GM23338 (cell line): ENCODE data around the gene PGRMC2. TPM values are rescaled to one million over a fixed set of nuclear protein-coding genes. Genes with fewer than 3 reads are reported as not detected.

Source experiments
- ATAC-seq: fragments of 200-7000 bp; cut with Tn5 transposase; 3 replicates; pipeline ENCODE4 v1.9.1; 2020
- DNase-seq: peaks from one replicate; pipeline ENCODE4 v3.0.0-alpha.2; 2015; ENCODE audit warnings: low spot score
- H2AFZ ChIP-seq: fragments of 200-600 bp; sonication (generic); 2 replicates; pipeline ENCODE4 v1.8.0; 2016; ENCODE audit warnings: antibody characterized with exemption, mild to moderate bottlenecking, moderate library complexity
- H3F3A ChIP-seq: fragments of 200-600 bp; sonication (generic); replicated peaks from 2 replicates; pipeline ENCODE4 v1.8.0; 2017; ENCODE audit warnings: antibody characterized with exemption, mixed run types, low read depth
- H3K27ac ChIP-seq: fragments of 200-600 bp; sonication (generic); 2 replicates; pipeline ENCODE4 v1.6.1; 2016; ENCODE audit warnings: low read depth
- H3K27me3 ChIP-seq: fragments of 200-600 bp; sonication (generic); 2 replicates; pipeline ENCODE4 v1.8.0; 2016; ENCODE audit warnings: mild to moderate bottlenecking, mixed run types, moderate library complexity; ENCODE audit not compliant: insufficient read depth
- H3K36me3 ChIP-seq: fragments of 200-600 bp; sonication (generic); 2 replicates; pipeline ENCODE4 v1.8.0; 2016; ENCODE audit warnings: mild to moderate bottlenecking; ENCODE audit not compliant: insufficient read depth
- H3K4me1 ChIP-seq: fragments of 200-600 bp; sonication (generic); 2 replicates; pipeline ENCODE4 v1.8.0; 2016; ENCODE audit warnings: mild to moderate bottlenecking, moderate library complexity; ENCODE audit not compliant: insufficient read depth
- H3K4me2 ChIP-seq: fragments of 200-600 bp; sonication (generic); 2 replicates; pipeline ENCODE4 v1.7.1; 2017; ENCODE audit warnings: mixed run types
- H3K4me3 ChIP-seq: fragments of 200-600 bp; sonication (generic); 2 replicates; pipeline ENCODE4 v1.6.1; 2016; ENCODE audit warnings: mixed run types
- H3K79me2 ChIP-seq: fragments of 200-600 bp; sonication (generic); replicated peaks from 2 replicates; pipeline ENCODE4 v1.8.0; 2017; ENCODE audit warnings: mild to moderate bottlenecking; ENCODE audit not compliant: insufficient read depth
- H3K9me2 ChIP-seq: fragments of 200-600 bp; sonication (generic); 2 replicates; pipeline ENCODE4 v1.8.0; 2017; ENCODE audit not compliant: insufficient read depth
- H4K20me1 ChIP-seq: fragments of 200-600 bp; sonication (generic); replicated peaks from 2 replicates; pipeline ENCODE4 v1.8.0; 2017; ENCODE audit warnings: mild to moderate bottlenecking; ENCODE audit not compliant: insufficient read depth
- H3K27ac Mint-ChIP-seq: 2 replicates; pipeline ENCODE4 v1.8.0; 2020; ENCODE audit warnings: inconsistent platforms, mild to moderate bottlenecking, moderate library complexity, mixed read lengths
- H3K27me3 Mint-ChIP-seq: 3 replicates; pipeline ENCODE4 v1.8.0; 2022; ENCODE audit warnings: low read depth, mild to moderate bottlenecking, moderate library complexity, mixed read lengths, inconsistent platforms; ENCODE audit not compliant: insufficient read depth, poor library complexity
- H3K36me3 Mint-ChIP-seq: 3 replicates; pipeline ENCODE4 v1.8.0; 2021; ENCODE audit warnings: low read depth, mild to moderate bottlenecking, inconsistent platforms, moderate library complexity, mixed read lengths
- H3K4me1 Mint-ChIP-seq: 3 replicates; pipeline ENCODE4 v1.8.0; 2020; ENCODE audit warnings: mild to moderate bottlenecking, inconsistent platforms, mixed read lengths
- H3K4me3 Mint-ChIP-seq: 3 replicates; pipeline ENCODE4 v1.8.0; 2021; ENCODE audit warnings: moderate library complexity, mild to moderate bottlenecking, inconsistent platforms, mixed read lengths
- H3K9me3 Mint-ChIP-seq: 3 replicates; pipeline ENCODE4 v1.8.0; 2020; ENCODE audit warnings: moderate library complexity, mild to moderate bottlenecking, inconsistent platforms, mixed read lengths
- CREB1 ChIP-seq: fragments of 250-450 bp; sonication (Bioruptor Pico); IDR thresholded peaks from 2 replicates; pipeline ENCODE4 v1.5.0; 2020; ENCODE audit warnings: low read depth, mild to moderate bottlenecking, moderate library complexity
- CTCF ChIP-seq, 2 experiments: fragments of 200-600 bp in 1 of 2; sonication (generic) in 1 of 2; conservative IDR thresholded peaks; 2 replicates each; pipeline versions ENCODE4 v1.5.1 to v1.6.1; 2016 to 2017; ENCODE audit warnings: antibody characterized with exemption in 2 of 2, low read depth in 2 of 2, mild to moderate bottlenecking in 2 of 2, moderate library complexity in 1 of 2
- ETS1 ChIP-seq: IDR thresholded peaks from 2 replicates; pipeline ENCODE4 v1.6.1; 2016; ENCODE audit warnings: antibody characterized with exemption
- EZH2 ChIP-seq: fragments of 200-600 bp; sonication (generic); IDR thresholded peaks from one replicate; pipeline ENCODE4 v1.8.0; 2017; ENCODE audit warnings: antibody characterized with exemption, mild to moderate bottlenecking, low read depth; ENCODE audit not compliant: unreplicated experiment
- JUNB ChIP-seq: IDR thresholded peaks from one replicate; pipeline ENCODE4 v1.6.1; 2016; ENCODE audit warnings: antibody characterized with exemption; ENCODE audit not compliant: unreplicated experiment
- NANOG ChIP-seq: IDR thresholded peaks from 2 replicates; pipeline ENCODE4 v1.6.1; 2016; ENCODE audit warnings: antibody characterized with exemption, borderline replicate concordance
- POLR2AphosphoS5 ChIP-seq: IDR thresholded peaks from 2 replicates; pipeline ENCODE4 v1.6.1; 2016; ENCODE audit warnings: antibody characterized with exemption, low read depth
- REST ChIP-seq: IDR thresholded peaks from one replicate; pipeline ENCODE4 v1.6.1; 2018; ENCODE audit warnings: antibody characterized with exemption; ENCODE audit not compliant: unreplicated experiment
- STAT1 ChIP-seq: IDR thresholded peaks from one replicate; pipeline ENCODE4 v1.6.1; 2016; ENCODE audit warnings: antibody characterized with exemption; ENCODE audit not compliant: unreplicated experiment
- ZNF114 ChIP-seq: fragments of 250-450 bp; sonication (Bioruptor Pico); IDR thresholded peaks from 2 replicates; pipeline ENCODE4 v1.5.0; 2020; ENCODE audit warnings: mild to moderate bottlenecking, moderate library complexity
- polyA plus RNA-seq: library from polyadenylated mRNA; unstranded; fragments of >200 nt; fragmentation: Nextera tagmentation; extraction: Ambion mirVana; gene quantifications from 2 replicates; pipeline ENCODE4 v1.2.1, GENCODE V29; 2016
- total RNA-seq: library from RNA; depleted of rRNA; stranded (reverse); fragments of >200 nt; shearing (Covaris generic); gene quantifications from 2 replicates; pipeline ENCODE4 v1.2.3, GENCODE V29; 2014

PGRMC2 gene
- total and polyA plus RNA-seq, 2 experiments from 2014 or later = 40.2 to 61.9 TPM

- Mint-ChIP-seq H3K36me3 (no peaks in the 10 kb centered on the region), H3K4me1 (peaks cover 7% of the 10 kb centered on the region), H3K4me3 (no peak overlapping the region), H3K27ac (no peak overlapping the region), H3K9me3 (no peaks in the 10 kb centered on the region), H3K27me3 (no peaks in the 10 kb centered on the region)
- DNase-seq = no peak
- Histone ChIP-seq H3K4me3 (no peak overlapping the region), H3F3A (no peaks in the 10 kb centered on the region), H3K9me2 (peaks cover 5% of the 10 kb centered on the region; the same call in 1 of the 2 replicates), H4K20me1 (no peaks in the 10 kb centered on the region), H3K36me3 (no peaks in the 10 kb centered on the region; the same call in 1 of the 2 replicates), H3K79me2 (no peaks in the 10 kb centered on the region), H3K27ac (no peak overlapping the region), H3K4me2 (no peak overlapping the region), H3K27me3 (no peaks in the 10 kb centered on the region), H2AFZ (no peak overlapping the region), H3K4me1 (0 out of 2 replicates have a peak, but pooled peaks cover 5% of the 10 kb centered on the region)
- ATAC-seq = no peak
- TF ChIP-seq NANOG (no peak), CTCF (conservative IDR thresholded peaks at IDR 0.05; ENCODE audit: low read depth in 2 of 2) (no peak), POLR2AphosphoS5 (no peak), REST (no peak), JUNB (no peak), ETS1 (no peak), EZH2 (no peak), CREB1 (CRISPR knock-in tag) (no peak)
These were observed 35.4 kb upstream of the PGRMC2 start for GRCh38 chr4:128322986-128323385.

- Histone ChIP-seq H3K9me2 (peaks cover 5% of the 10 kb centered on the region; the same call in 1 of the 2 replicates), H3K4me2 (no peak overlapping the region), H3K4me3 (no peak overlapping the region), H3K27ac (no peak overlapping the region), H3K27me3 (no peaks in the 10 kb centered on the region), H3F3A (no peaks in the 10 kb centered on the region), H2AFZ (no peak overlapping the region), H3K4me1 (no peaks in the 10 kb centered on the region), H3K79me2 (no peaks in the 10 kb centered on the region), H3K36me3 (no peaks in the 10 kb centered on the region; the same call in 1 of the 2 replicates), H4K20me1 (no peaks in the 10 kb centered on the region)
- H3K4me1 Mint-ChIP-seq = peaks cover 2% of the 10 kb centered on the region; the same call in 1 of the 3 replicates
- DNase-seq (no peak), ATAC-seq (no peak)
- H3K36me3 Mint-ChIP-seq = no peaks in the 10 kb centered on the region
- H3K27ac Mint-ChIP-seq = no peak overlapping the region
- no peaks in the 10 kb centered on the region for H3K27me3 Mint-ChIP-seq
- H3K9me3 Mint-ChIP-seq = no peaks in the 10 kb centered on the region
- no peak overlapping the region for H3K4me3 Mint-ChIP-seq
- TF ChIP-seq CTCF (conservative IDR thresholded peaks at IDR 0.05; ENCODE audit: low read depth in 2 of 2) = no peak
- no peak for TF ChIP-seq STAT1
- TF ChIP-seq ZNF114 = no peak
- no peak for TF ChIP-seq POLR2AphosphoS5
These were observed 34.7 kb upstream of the PGRMC2 start for GRCh38 chr4:128322311-128322710.
